Activated CD8-positive, alpha-beta memory T cell treated with anti-CD3 and anti-CD28 coated beads for 36 hours (primary cell): ENCODE measurements around the gene PGBD1. TPM values are rescaled to one million over a fixed set of nuclear protein-coding genes. Genes with fewer than 3 reads are reported as not detected.

Source experiments
- CTCF ChIA-PET: fragments of 350-600 bp; sonication (Branson Sonifier 250); formaldehyde crosslinking; loops from one replicate; lab custom pipeline; 2021; ENCODE audit warnings: antibody characterized with exemption; lab: Charles Lee
- POLR2A ChIA-PET: fragments of 350-600 bp; sonication (Branson Sonifier 250); formaldehyde crosslinking; loops from one replicate; lab custom pipeline; 2021; ENCODE audit warnings: antibody characterized with exemption; lab: Charles Lee
- total RNA-seq, 2 experiments: library from RNA; stranded (reverse); gene quantifications; one replicate each; pipeline ENCODE4 v1.2.3, GENCODE V29; 2021

PGBD1 gene
- total RNA-seq, 2 experiments from 2014 or later: 4.1 TPM

- ChIA-PET POLR2A (no interaction called here), CTCF (no interaction called here)
These were observed 69.7 kb downstream of the PGBD1 start for GRCh38 chr6:28351087-28351486.

- CTCF ChIA-PET: interaction anchor here (0.8 kb wide), 1 partner anchor 13 kb away, joined by 4 read pairs; no protein-coding TSS in a partner anchor
- POLR2A ChIA-PET: no interaction called here
These were observed 70.1 kb downstream of the PGBD1 start for GRCh38 chr6:28351493-28351925.

Other genes with a start within 250 kb of the PGBD1 start
- gene ZNF165, start 201.0 kb upstream of the PGBD1 start, total RNA-seq: 1 to 10 TPM; 1.7 to 2.2 TPM
- 1 to 10 TPM; 3.2 to 4.5 TPM for gene ZSCAN16, start 157.0 kb upstream of the PGBD1 start, total RNA-seq
- 10 to 100 TPM; 14.3 to 14.5 TPM for gene ZKSCAN8, start 139.7 kb upstream of the PGBD1 start, total RNA-seq
- 1 to 10 TPM; 5.8 to 7.3 TPM for gene ZSCAN9, start 56.3 kb upstream of the PGBD1 start, total RNA-seq
- gene ZKSCAN4, start 29.3 kb upstream of the PGBD1 start, total RNA-seq: 1 to 10 TPM; 4.4 to 4.5 TPM
- under 1 TPM; 0.30 to 0.40 TPM for gene NKAPL, start 22.3 kb upstream of the PGBD1 start, total RNA-seq
- 1 to 10 TPM; 5.2 to 5.4 TPM for gene ZSCAN26, start 14.4 kb upstream of the PGBD1 start, total RNA-seq
- gene ZSCAN31, start 54.6 kb downstream of the PGBD1 start, total RNA-seq: 1 to 10 TPM in 1 of 2 experiments, under 1 TPM in 1; 0.61 to 1.5 TPM
- gene ZKSCAN3, start 68.4 kb downstream of the PGBD1 start, total RNA-seq: 1 to 10 TPM; 2.8 to 2.9 TPM
- 1 to 10 TPM; 5.0 to 5.3 TPM for gene ZSCAN12, start 118.2 kb downstream of the PGBD1 start, total RNA-seq
- gene ZSCAN23, start 161.9 kb downstream of the PGBD1 start, total RNA-seq: 1 to 10 TPM; 1.3 TPM
- gene GPX6, start 234.2 kb downstream of the PGBD1 start, total RNA-seq: not detected
- gene GPX5, start 244.3 kb downstream of the PGBD1 start, total RNA-seq: not detected